SK-N-DZ (cell line): Measurements from ENCODE around the gene CFAP210.

ENCODE experiments used
- DNase-seq: peaks from one replicate; pipeline ENCODE4 v3.0.0-alpha.2; 2015; ENCODE audit warnings: low spot score

The CFAP210 gene

DNA sequence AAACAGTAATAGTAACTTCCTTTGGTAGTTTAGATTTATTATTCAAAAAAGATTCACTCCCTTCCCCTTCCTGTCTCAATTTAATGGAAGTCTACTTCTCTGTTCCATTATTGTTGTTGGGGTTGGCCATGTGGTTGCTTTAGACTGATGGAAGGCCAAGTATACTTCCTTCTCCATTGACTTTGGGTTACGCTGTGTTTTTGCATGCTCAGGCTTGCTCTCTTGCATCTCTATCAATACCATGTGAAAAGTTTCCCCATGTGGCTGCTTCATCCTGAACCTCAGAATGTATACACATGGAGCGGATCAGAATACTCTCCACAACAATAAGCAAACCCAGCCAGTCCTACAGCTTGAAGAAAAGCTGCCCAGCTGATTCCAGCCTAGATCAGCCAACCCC, 20.3 kb downstream of the CFAP210 start:
- DNase-seq, result no peak

DNA sequence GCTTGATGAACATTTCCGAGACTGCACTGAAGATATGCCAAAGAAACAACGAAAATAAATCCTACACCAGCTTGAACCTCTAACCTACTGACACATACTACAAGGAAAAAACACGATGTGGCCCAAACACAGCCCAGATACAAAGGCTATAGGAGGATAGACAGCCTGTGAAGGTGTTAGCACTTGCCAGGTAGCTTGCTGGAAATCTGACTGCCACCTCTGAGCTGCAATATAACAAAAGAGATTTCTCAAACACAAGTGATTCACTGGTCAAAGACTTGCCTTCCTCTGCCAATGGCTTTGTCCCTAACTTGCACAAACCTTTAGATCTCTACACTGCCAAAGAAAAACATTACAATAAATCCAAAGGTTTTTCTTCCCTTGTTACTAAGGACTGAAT, 21.1 kb downstream of the CFAP210 start:
- DNase-seq, result no peak

DNA sequence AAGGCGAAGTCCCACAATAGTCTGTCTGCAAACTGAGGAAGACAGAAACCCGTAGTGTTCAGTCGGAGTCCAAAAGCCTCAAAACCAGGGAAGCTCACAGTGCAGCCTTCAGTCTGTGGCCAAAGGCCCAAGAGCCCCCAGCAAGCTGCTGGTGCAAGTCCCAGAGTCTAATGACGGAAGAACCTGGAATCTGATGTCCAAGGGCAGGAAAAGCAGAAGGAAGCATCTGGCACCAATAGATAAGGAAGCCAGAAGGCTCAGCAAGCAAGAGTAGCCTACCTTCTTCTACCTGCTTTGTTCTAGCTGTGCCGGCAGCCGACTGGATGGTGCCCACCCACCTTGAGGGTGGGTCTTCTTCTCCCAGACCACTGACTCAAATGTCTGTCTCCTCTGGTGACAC, 21.8 kb downstream of the CFAP210 start:
- DNase-seq, result no peak

DNA sequence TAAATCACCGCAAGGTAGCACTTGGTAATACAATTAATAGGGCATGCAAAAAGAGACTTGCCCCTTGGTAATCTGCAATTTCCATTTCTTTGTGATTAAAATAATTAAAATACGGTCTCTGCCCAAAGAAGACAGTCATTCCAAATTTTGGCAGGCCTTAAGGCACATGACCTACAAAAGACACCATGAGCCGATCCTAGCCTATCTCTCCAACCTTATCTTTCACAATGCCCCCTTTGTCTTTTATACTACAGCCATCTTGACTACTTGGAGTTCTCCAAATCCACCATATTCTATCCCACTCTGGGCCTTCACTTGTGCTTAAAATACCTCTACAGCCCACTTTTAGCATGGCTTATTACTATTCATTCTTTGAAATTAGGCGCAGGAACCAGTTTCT, 23.3 kb downstream of the CFAP210 start:
- DNase-seq, result no peak

DNA sequence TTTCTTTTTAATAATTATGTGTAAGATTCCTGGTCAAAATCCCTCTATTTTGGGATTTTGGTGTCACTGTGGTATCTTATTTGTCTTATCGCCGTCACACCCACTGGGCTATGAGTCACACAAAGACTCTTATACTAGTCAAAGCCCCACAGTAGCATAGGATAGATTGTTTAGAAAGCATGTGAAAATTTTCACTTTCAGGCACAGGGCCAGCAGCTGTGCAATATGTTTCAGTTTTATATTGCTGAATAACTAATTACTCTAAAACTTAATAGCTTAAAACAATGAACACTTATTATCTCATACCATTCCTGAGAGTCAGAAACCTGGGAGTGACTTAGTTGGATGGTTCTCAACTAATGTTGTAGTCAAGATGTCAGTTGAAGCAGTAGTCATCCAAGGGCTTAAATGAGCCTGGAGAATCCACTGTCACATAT, 24.0 kb downstream of the CFAP210 start:
- DNase-seq, result no peak

DNA sequence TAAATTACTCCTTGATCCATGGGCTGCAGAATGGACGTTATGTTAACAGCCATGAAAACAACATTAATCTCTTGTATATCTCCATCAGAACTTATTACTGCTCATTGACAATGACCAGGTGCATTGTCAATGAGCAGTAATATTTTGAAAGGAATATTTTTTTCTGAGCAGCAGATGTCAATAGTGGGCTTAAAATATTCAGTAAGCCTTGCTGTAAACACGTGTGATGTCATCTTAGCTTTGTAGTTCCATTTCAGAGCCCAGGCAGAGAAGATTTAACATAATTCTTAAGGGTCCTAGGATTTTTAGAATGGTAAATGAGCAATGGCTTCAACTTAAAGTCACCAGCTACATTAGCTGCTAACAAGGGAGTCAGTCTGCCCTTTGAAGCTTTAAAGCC, 26.6 kb downstream of the CFAP210 start:
- DNase-seq, result peak; percentile 71

DNA sequence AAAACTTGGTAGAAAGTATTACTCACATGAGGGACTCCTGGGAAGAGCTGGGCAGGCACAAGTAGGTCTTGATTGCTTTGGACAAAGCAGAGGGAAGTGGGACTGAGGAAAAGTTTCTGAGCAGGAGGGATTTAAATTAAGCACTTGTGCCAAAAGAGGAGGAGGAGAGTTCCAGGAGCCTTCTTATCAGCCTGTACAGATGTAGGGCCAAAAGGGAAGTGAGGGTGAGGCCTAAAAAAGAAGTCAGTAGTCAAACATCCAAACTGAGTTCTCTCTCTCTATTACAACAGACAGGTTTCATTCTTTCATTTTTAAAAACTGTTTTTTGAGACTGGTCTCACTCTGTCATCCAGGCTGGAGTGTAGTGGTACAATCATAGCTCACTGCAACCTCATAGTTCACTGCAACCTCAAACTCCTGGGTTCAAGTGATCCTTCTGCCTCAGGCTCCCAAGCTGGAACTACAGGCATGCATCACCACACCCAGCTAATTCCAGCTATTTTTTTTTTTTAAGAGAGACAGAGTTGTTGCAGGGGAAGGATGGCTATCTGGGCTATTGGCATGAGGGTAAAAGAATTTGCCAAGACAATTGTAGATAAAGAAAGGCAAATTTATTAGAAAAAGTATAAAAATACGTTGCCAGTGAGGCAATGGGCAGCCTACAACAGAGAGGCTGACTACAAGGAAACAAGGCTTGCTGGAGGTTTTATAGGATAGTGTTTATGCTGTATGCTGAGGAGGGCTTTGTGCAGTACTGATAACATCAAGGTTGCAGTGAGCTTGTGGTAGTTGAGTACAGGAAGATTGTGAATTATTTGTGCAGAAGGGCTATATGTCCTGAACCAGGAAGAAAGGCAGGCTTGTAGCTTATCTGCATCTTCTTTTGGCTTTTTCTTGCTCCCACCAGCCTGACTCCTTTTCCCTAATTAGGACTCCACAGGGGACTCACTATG, 29.0 kb downstream of the CFAP210 start:
- no peak for DNase-seq

DNA sequence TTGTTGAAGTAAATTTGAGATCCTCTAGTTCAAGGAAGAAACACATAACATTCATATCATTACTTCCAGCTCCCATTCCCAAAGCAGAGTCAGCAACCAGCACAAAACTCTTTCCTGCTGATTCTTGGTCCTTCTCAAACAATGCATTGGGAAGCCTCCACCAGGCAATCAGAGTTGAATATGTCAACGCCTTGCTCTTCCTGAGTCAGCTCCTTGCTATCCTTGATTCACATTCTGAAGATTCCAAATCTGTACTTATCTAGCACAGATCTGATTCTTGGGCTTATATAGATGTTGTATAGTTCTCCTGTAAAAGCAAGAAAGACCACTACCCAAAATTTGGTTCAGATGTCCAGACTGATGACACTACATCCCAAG, 29.6 kb downstream of the CFAP210 start:
- DNase-seq, result no peak

DNA sequence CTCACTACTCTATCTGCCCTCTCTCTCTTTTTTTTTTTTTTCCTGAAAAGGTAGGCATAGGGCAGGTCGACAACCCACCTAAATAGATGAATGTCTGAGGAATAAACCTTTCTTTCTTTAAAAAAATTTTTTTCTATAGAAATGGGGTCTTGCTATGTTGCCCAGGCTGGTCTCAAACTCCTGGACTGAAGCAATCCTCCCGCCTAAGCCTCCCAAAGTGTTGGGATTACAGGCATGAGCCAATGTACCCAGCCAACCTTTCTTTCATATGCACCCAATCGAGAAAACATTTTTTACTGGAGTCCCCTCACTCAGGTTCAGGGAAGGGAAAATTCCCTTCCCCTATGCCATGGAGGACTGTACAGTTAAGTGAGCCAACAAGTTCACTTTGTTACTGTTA, 31.0 kb downstream of the CFAP210 start:
- no peak for DNase-seq

DNA sequence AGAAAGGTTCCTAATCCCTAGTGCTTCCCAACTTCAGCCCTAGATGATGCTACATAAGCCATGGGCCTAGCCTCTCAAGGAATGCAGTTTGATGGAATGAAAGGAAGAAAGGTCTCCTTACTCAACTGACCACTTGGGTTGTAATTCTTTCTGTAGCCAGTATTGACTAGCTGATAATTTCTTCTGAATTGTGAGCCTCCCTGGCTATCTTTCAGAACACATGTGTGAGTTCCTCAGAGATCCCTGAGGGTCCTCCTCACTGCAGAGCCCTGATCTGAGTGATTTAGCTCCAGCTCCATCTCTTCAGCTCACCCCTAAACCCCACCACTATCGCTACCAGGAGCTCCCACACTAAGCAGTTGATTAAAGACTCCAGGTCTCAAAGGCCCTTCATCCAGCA, 31.5 kb downstream of the CFAP210 start:
- DNase-seq, result no peak

DNA sequence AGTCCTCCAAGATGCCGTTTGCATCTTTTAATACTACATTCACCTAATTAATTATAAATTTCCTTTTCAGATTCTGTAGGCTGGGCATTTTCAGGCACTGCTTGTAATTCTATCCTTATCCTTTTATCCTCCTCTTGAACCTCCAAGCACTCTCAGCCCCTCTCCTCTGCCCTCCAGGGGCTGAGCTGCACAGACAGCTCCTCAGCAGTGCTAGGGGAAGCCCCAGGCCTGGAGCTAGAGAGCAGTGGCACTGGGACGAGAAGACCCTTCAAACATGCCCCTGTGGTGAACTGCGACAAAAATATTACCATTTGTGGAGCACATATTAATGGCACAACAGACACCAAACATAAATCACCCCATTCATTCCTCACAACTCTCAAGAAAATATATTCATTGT, 32.9 kb downstream of the CFAP210 start:
- no peak for DNase-seq

DNA sequence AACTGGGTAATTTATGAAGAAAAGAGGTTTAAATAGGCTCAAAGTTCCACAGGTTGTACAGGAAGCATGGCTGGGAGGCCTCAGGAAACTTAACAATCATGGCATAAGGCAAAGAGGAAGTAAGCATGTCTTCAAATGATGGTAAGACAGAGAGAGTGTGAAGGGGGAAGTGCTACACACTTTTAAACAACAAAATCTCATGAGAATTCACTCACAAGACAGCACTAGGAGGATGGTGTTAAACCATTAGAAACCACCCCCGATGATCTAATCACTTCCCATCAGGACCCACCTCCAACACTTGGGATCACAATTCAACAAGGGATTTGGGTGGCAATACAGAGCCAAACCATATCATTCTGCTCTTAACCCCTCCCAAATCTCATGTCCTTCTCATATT, 34.9 kb downstream of the CFAP210 start:
- DNase-seq, result no peak

DNA sequence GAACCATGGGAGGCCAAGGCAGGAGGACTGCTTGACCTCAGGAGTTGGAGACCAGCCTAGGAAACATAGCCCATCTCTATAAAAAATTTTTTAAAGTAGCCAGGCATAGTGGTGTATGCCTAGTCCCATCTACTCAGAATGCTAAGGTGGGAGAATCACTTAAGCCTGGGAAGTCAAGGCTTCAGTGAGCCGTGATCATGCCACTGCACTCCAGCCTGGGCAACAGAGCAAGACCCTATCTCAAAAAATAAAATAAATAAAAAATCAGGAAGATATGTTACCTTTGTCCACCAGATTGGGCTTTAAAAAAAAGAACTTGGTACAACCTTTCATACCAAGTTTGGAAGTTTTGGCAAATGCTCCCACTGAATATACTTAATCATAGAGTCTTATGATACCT, 35.3 kb downstream of the CFAP210 start:
- DNase-seq, result no peak

DNA sequence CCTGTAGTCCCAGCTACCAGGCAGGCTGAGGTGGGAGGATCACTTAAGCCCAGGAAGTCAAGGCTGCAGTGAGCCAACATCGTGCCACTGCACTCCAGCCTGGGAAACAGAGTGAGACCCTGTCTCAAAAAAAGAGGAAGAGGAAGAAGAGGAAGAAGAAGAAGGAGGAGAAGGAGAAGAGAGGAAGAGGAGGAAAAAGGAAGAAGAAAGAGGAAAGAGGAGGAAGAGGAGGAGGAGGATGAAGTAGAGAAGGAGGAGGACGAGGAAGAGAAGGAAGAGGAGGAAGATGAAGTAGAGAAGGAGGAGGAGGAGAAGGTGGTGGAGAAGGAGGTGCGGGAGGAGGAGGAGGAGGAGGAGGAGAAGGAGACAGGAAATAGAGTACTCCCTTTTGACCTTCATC, 38.0 kb downstream of the CFAP210 start:
- no peak for DNase-seq

DNA sequence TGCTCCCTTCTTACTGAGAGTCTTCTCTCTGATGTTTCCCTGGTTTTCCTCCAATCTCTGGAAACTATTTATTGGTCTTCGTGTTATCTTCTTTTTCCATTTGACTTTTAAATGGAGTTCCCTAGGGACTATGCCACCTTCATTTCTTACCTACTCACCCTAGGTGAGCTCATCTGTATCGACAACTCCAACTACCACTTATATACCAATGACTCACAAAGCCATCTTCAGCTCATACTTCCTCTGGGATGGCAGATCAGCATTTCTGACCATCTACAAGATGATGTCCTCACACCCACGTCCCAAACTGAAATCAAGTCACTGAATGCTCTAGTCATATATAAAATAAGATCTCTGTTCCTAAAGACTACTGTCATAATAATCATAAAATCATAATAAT, 40.6 kb downstream of the CFAP210 start:
- DNase-seq, result no peak

DNA sequence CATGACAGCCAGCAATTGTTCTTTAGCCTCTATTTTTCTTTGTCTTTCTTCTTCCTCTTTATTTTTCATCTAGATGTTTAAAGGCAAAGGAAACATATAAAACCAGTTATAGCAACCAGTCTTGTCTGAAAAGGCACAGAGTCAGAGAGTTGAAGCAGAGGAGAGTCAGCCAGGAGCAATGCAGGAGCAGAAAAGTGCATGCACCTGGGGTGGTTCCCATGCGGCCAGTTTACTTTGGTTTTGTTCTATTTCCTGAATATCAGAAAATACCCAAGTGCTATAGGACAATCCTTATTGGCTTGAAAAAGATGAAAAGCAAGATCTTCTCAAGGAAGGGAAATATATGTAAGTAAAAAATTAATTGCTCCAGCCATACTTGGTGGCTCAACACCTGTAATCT, 44.9 kb downstream of the CFAP210 start:
- DNase-seq, result no peak

DNA sequence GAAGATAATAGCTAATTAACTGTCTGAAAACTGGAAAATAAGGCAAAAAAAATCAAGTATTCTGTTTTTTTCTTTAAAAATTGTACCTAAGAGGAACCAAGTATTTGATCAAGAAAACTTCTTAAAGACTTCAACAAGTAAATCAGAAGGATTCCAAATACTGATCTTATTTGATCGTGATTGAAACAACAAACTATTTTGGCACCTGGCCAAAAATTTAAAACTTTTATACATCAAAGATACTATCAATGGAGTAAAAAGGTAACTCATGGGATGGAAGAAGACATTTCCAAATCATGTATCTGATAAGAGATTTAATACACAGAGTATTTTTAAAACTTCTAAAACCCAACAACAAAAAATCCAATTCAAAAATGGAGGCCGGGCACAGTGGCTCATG, 46.7 kb downstream of the CFAP210 start:
- no peak for DNase-seq

DNA sequence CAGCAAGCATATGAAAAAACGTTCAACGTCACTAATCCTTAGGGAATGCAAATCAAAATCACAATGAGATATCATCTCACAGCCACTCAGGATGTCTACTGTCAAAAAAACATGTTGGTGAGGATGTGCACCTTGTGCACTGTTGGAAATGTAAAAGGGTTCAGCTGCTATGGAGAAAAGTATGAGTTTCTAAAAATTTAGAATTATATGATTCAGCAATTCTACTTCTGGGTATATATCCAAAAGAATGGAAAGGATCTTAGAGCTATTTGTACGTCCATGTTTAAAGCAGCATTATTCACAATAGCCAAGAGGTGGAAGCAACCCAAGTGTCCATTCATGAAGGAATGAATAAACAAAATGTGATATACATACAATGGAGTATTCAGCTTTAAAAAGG, 50.0 kb downstream of the CFAP210 start:
- no peak for DNase-seq

DNA sequence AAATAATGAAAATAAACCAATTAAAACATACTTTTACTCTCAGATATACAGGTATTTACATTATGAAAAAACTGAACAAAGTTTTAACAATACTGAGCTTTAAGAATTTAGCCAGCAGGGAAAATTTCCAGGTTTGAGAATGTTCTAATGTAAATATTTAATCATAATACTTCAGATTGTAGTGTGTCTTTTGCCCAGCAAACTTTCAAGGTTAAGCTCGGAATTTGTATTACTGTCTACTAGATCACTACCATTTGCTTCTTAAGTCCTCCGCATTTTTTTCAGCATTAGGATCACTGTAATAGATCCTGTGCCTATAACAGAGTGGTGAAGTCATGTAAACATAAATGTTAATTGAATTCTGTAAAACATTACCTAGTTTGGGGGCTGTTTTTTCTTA, 52.7 kb downstream of the CFAP210 start:
- peak; percentile 18 for DNase-seq

DNA sequence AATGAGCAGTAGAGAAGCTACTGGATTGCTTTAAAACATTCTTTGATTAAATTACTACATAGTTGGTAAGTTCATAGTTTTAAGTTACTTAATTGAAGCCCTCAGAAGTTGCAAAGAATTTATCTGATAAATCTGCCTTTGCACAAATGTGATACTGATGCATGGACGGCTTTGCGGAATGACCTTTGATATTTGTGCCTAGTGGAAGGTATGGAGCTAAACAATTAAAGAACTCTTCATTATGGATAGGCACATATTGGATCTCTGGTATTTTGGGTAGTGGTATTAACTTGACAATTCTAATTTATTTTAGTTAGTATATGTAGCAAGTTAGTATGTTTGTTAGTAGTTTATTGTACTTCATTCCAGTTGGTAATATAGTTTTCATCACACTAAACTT, 54.1 kb downstream of the CFAP210 start:
- no peak for DNase-seq

DNA sequence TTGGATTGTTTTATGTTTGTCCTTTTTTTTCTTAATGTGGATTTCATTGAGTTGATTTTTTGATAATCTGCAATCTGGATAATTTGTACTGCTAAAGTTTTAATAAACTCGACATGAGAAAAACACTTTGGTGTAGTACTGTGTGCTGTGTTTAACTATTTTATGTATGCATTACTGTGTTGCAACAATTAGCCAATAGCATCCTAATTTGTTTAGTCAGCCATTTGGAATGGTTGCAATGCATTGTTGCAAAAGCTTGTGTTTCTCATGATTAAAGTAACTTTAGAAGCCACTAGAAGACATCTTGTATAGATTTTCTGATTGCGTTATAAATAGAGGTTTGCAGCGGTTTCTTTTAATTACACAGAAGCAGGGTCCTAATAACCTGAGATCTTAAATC, 56.6 kb downstream of the CFAP210 start:
- DNase-seq, result no peak

DNA sequence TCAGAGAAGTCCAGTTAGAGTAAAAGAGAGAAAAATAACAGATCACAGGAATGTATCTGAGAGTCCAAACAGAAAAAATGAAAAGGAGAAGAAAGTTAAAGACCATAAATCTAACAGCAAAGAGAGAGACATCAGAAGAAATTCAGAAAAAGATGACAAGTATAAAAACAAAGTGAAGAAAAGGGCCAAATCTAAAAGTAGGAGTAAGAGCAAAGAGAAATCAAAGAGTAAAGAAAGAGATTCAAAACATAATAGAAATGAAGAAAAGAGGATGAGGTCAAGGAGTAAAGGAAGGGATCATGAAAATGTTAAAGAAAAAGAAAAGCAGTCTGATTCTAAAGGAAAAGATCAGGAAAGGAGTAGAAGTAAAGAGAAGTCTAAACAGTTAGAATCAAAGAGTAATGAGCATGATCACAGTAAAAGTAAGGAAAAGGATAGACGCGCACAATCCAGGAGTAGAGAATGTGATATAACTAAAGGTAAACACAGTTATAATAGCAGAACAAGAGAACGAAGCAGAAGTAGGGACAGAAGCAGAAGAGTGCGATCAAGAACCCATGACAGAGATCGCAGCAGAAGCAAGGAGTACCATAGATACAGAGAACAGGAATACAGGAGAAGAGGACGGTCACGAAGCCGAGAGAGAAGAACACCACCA, 57.6 kb downstream of the CFAP210 start:
- DNase-seq, result no peak

DNA sequence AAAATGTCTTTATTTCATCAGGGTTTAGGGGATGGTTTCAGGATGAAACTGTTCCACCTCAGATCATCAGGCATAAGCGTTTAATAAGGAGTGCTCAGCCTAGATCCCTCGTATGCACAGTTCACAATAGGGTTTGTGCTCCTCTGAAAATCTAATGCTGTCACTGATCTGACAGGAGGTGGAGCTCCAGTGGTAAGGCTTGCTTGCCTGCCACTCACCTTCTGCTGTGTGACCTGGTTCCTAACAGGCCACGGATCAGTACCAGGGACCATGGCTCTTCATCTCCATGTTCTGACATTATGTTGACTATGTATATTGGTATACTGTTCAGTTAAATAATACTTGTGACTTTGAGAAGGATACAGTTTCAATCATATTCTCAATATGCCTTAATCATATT, 68.4 kb downstream of the CFAP210 start:
- no peak for DNase-seq
